ENCODE results near the gene NUAK1.

The NUAK1 gene

DNA sequence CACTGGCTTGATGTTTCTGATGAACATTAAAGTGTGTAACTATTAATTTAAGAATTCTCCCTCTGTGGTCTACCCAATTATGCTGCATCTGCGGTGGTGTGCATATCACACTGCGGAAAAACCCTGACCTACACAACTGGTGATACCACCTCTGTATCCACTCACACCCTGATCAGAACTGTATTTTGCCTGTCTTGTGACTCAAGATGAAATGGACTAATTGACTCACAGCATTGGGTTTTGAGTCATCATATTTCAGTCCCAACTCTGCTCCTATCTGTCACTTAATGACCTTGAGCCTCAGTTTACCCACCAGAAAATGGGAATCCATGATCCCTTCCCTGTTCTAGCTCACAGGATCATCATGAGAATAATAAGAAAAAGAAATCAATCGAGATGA is 65.6 kb downstream of the NUAK1 start:
- no peak overlapping the region for H3K27ac Mint-ChIP-seq

DNA sequence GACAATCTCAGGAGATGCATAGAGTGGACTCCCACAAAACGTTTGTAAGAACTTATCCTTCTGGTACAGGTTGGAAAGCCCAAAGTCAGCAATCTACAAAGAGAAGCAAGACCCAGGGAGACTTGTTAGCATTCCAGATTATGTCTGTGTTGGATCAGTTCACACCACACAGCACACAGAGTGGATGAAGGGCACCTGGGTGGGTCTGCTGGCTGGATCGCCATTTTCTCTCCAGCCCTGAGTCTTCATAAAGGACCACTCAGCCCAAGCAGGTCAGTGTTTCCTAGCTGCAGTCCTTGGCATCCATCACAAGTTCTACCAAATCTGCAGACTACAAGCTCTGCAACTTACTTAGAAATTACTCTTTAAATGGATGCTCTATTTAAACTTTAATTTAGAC is 66.0 kb downstream of the NUAK1 start:
- H3K9me3 Mint-ChIP-seq, result no peaks in the 10 kb centered on the region
- ATAC-seq (no peak), DNase-seq (no peak)
- H3K4me3 Mint-ChIP-seq, result no peak overlapping the region
- H3K27me3 Mint-ChIP-seq, result peaks cover 34% of the 10 kb centered on the region
- H3K4me1 Mint-ChIP-seq, result no peaks in the 10 kb centered on the region
- H3K27ac Mint-ChIP-seq, result no peak overlapping the region

More for the DNA sequence above, 65.6 kb downstream of the NUAK1 start:
- H3K4me3 Mint-ChIP-seq, result no peak overlapping the region
- no peaks in the 10 kb centered on the region for H3K4me1 Mint-ChIP-seq
- DNase-seq (no peak), ATAC-seq (peak; percentile 69)
- H3K9me3 Mint-ChIP-seq, result no peaks in the 10 kb centered on the region
- H3K27me3 Mint-ChIP-seq, result peaks cover 35% of the 10 kb centered on the region

DNA sequence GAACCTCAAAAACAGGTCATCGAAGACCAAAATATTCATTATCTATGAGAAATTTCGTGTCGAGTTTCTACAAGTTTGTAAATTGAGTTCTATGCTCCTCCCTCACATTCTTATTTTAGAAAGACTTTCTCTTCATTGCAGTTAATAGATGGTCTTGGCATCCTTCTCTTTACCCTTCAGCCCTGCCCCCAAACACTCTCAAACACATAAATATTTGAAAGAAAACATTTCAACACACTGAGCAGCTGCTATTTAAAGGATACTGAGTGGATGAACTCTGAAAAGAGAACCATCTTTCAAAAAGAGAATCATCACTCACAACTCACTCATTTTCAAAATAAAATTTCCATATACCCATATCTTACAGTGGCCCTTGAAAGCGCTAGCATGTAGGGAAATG is 67.1 kb downstream of the NUAK1 start:
- no peak for ATAC-seq
- H3K27me3 Mint-ChIP-seq, result peaks cover 23% of the 10 kb centered on the region
- no peak for DNase-seq

DNA sequence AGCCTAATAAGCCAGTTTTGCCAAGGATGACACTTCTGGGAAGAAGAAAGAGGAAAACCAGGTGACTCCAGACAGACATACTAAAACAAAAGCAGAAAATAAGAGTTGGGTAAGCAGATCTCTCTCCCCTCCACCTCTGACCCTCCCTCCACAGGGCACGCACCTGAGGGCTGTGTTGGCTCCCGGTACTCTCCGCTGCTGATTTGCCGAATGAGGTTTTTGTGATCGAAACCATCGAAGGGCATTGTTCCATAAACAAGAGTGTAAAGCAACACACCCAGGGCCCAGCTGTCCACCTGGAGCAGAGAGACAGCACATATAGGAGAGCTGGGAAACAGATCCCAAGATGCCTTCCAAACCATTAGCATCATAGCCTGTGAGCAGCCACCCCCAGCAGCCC is 68.1 kb downstream of the NUAK1 start:
- Mint-ChIP-seq H3K4me3 (no peak overlapping the region), H3K27me3 (peaks cover 18% of the 10 kb centered on the region), H3K27ac (no peak overlapping the region), H3K4me1 (no peaks in the 10 kb centered on the region), H3K9me3 (no peaks in the 10 kb centered on the region)
- ATAC-seq (no peak), DNase-seq (no peak)

More for the DNA sequence above, 67.1 kb downstream of the NUAK1 start:
- H3K9me3 Mint-ChIP-seq, result no peaks in the 10 kb centered on the region
- no peak overlapping the region for H3K27ac Mint-ChIP-seq
- no peaks in the 10 kb centered on the region for H3K4me1 Mint-ChIP-seq
- H3K4me3 Mint-ChIP-seq, result no peak overlapping the region

DNA sequence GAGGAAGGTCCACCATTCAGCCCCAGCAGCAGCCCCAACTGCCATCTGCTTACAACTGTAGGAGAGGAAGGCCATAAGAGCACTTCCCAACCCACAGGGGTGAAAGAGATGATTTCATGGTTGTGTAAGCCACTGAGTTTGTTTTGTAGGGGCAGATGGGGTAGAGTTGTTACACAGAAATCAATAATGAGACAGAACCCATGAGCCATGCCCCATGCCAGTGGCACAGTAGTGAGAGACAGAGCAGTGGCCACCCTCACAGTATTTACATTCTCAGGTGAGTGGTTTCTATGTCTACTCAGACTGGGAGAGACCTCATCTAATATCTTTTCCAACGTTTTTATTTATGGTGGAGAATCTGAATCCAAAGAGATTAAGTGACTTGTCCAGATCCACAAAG is 68.6 kb downstream of the NUAK1 start:
- Mint-ChIP-seq H3K4me3 (no peak overlapping the region), H3K27me3 (peaks cover 18% of the 10 kb centered on the region), H3K27ac (no peak overlapping the region), H3K4me1 (no peaks in the 10 kb centered on the region), H3K9me3 (no peaks in the 10 kb centered on the region)
- no peak for ATAC-seq
- no peak for DNase-seq

DNA sequence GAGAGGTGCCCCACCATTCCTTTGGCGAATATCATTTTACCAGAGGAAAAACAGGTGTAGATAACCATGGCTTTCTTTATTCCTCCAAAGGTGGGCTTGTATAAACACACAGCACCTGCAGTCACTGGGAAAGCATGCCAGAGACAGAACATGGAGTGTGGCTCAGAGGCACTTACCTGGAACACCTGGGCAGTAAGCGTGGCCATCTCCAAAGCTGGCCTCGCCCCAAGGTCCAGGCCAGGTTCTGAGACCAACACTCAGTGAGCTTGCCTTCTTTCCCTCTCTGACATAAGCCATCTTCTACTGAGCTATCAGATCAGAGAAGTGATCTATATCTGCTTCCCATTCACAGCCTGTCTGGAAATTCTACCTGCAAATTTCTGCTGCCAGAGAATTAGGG is 70.5 kb downstream of the NUAK1 start:
- H3K9me3 Mint-ChIP-seq, result no peaks in the 10 kb centered on the region
- H3K4me1 Mint-ChIP-seq, result no peaks in the 10 kb centered on the region
- H3K4me3 Mint-ChIP-seq, result no peak overlapping the region
- ATAC-seq (no peak), DNase-seq (no peak)
- no peak overlapping the region for H3K27ac Mint-ChIP-seq
- H3K27me3 Mint-ChIP-seq, result peaks cover 15% of the 10 kb centered on the region

DNA sequence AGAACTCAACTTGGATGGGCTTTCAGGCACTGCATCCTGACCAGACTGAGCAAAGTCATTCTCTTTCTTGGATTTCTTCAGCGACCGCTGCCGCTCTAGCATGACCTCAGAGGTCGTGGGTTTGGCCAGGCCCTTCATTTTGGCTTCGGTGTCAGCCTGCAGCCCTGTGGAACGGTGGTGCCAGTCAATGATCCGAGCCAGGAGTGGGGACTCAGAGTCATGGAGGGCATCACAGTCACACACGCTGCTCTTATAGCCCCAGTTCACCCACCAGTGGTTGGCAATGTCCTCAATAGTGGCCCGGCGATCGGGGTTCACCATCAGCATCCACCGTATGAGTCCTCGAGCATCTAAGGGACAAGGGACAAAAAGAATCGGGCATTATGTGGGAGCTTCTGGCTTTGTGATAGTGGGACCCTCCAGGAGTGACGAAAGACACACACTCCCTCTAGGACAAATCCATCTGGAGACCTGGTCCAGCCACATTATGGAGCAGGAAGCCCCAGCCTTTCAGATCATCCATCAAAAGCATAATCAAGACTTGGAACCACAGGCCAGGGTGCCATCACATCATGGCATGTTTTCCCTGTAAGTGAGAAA is 71.0 kb downstream of the NUAK1 start:
- DNase-seq, result no peak
- no peak for ATAC-seq
- Mint-ChIP-seq H3K9me3 (no peaks in the 10 kb centered on the region), H3K4me3 (no peak overlapping the region), H3K4me1 (no peaks in the 10 kb centered on the region), H3K27ac (no peak overlapping the region), H3K27me3 (peaks cover 11% of the 10 kb centered on the region)

DNA sequence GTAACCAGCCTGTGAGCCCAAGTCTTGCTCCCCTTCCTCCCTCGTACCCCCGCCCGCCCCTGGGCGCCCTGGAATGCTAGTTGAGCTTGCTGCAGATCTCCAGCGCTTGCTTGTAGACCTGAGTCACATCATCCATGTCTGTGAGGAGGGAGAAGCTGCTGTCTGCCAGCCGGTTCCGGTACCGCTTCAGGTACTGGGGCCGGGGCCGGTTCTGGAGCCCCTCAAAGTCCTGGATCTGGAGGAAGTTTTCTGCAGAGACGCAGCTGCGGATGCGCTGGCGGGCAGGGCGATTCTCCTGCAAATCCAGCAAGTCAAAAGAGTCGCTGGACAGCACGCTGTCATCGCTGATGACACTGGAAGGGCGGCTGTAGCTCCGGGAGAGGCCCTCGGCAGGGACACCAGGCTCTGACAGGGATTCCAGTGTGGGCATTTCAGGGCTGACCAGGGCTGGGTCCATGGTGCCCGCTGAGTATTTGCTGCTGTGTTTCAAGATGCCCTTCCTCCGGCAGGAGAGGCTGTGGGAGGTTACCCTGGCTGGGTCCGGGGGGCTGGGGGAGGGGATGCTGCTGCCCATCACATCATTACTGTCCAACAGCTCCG is 71.9 kb downstream of the NUAK1 start:
- no peak for ATAC-seq
- H3K4me1 Mint-ChIP-seq, result no peaks in the 10 kb centered on the region
- H3K4me3 Mint-ChIP-seq, result no peak overlapping the region
- DNase-seq, result no peak
- no peaks in the 10 kb centered on the region for H3K9me3 Mint-ChIP-seq
- H3K27ac Mint-ChIP-seq, result peak overlapping the region in 1 of 2 donors; percentile 94
- H3K27me3 Mint-ChIP-seq, result peaks cover 11% of the 10 kb centered on the region

DNA sequence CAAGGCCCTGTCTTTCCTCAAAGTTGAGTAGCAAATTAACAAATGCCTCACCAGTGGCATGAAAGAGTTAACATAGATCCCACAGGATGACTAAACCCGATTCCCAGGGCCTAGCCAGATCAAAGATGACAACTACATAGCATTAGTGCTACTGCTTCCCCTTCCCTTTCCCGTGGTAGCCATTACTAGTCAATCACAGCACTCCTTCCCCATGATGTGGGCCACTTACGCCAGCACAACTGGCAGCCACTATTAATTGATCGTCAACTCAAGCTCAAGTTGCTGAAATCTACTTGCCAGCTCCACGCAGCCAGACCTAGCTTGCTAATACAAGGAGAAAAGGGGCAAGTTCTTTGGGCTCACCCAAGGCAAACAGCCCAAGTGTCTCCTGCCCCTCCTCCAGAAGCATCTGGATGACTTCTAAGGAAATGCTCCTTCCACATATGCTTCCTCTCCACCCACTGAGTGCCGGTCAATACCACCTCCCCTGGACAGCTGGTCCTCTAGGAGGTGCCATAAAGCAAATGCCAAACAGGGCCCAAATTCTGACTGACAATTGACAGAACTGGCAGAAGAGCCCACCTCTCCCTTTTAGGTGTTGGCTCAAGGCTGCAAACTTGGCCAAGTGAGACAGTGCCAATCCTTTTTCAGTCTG is 72.6 kb downstream of the NUAK1 start:
- no peaks in the 10 kb centered on the region for H3K4me1 Mint-ChIP-seq
- peaks cover 11% of the 10 kb centered on the region for H3K27me3 Mint-ChIP-seq
- no peak overlapping the region for H3K27ac Mint-ChIP-seq
- DNase-seq (no peak), ATAC-seq (no peak)
- no peaks in the 10 kb centered on the region for H3K9me3 Mint-ChIP-seq
- H3K4me3 Mint-ChIP-seq, result no peak overlapping the region

DNA sequence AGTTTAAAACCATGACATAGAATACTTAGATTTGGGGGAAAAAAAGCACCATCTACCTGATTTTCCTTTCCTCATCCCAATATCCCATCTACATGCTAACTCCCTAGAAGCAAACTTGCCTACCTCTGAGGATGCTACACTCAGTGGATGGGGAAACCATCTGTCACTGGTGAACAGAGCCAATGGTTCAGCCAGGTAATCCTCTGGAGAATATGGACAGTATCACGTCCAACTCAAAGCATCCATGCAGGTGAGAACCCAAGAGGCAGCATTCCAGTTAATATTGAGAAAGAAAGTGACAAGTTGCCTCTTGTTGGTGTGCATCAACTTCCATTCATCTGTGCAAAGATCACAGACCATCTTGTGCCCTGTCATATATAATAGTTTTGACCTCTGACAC is 73.2 kb downstream of the NUAK1 start:
- peaks cover 8% of the 10 kb centered on the region for H3K27me3 Mint-ChIP-seq
- DNase-seq, result no peak
- no peaks in the 10 kb centered on the region for H3K9me3 Mint-ChIP-seq
- H3K27ac Mint-ChIP-seq, result no peak overlapping the region
- no peak for ATAC-seq
- no peak overlapping the region for H3K4me3 Mint-ChIP-seq
- no peaks in the 10 kb centered on the region for H3K4me1 Mint-ChIP-seq

DNA sequence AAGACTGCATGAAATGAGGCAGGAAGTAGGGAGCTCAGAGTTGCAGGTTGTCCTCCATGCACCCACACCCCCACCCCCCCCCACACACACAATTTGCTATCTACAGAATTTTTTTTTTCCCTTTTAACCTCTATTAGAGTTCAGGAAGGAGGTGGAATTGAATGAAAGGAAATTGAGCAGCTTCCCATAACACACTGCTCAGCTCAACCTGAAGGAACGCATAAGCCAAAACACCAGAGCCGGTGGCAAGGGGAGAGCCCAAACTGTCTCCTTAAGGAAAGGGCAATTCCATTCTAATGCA is 74.1 kb downstream of the NUAK1 start:
- DNase-seq (no peak), ATAC-seq (no peak)
- Mint-ChIP-seq H3K27ac (no peak overlapping the region), H3K4me1 (no peaks in the 10 kb centered on the region), H3K9me3 (no peaks in the 10 kb centered on the region), H3K27me3 (no peaks in the 10 kb centered on the region), H3K4me3 (no peak overlapping the region)

DNA sequence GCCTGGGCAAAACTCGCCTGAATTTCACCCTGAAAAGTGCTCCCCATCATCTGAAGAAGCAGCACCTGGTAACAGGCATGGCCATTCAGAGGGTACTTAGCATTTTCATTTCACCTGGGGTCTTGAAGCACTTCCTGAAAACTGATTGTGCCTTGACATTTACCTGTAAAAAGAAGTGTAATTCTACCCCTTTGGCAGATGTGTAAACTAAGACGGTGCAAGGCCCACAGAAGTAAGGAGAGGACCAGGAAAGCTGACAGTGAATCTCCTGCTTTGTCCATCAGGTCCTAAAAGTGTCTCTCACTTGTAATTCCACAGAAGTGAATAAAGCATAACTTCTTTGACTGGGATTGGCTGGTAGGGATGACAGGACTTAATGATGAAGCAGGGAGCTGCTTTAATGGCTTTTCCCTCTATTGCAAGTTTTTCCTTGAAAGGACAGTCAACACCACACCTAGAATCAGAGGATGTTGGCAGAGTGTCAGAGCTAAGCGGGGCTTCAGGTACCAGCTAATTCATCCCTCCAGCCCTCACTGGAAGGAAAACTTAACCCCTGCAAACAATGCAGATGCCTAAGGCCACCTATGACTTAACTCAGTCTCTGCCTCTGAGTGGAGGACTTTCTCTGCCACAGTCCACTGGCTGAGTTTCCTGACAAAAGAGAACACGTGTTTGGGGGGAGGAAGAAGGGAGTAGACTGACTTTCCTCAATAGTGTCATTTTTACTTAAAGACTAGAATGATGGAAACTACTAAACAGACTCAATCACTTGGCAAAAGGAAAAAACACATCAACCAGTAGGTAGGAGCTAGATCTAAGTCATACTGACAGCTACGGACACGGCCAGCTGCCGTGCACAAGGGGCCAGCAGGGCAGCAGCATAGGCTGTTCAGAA is 74.7 kb downstream of the NUAK1 start:
- Mint-ChIP-seq H3K4me1 (no peaks in the 10 kb centered on the region), H3K27me3 (no peaks in the 10 kb centered on the region), H3K4me3 (no peak overlapping the region), H3K27ac (no peak overlapping the region), H3K9me3 (no peaks in the 10 kb centered on the region)
- DNase-seq (no peak), ATAC-seq (no peak)

DNA sequence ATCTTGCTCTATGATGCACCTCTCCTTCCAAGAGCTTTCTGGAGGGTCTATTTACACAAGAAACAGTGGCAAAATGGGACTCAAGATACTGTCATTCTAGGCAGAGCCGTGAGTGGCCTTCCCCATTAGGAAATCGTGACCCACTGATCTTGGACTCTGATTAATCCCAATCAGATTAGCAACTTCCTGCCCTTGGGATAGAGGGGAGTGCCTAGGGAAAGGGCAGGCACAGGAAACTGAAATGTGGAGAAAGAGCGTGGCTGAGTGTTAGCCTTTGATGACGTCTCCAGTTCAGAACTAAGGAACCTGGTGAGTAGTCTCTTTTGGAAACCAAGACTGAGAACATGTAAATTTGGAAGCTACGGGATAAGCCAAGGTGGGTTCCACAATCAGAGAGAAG is 76.1 kb downstream of the NUAK1 start:
- Mint-ChIP-seq H3K9me3 (no peaks in the 10 kb centered on the region), H3K27ac (no peak overlapping the region), H3K4me1 (no peaks in the 10 kb centered on the region), H3K4me3 (no peak overlapping the region), H3K27me3 (peaks cover 11% of the 10 kb centered on the region)
- ATAC-seq (no peak), DNase-seq (no peak)

DNA sequence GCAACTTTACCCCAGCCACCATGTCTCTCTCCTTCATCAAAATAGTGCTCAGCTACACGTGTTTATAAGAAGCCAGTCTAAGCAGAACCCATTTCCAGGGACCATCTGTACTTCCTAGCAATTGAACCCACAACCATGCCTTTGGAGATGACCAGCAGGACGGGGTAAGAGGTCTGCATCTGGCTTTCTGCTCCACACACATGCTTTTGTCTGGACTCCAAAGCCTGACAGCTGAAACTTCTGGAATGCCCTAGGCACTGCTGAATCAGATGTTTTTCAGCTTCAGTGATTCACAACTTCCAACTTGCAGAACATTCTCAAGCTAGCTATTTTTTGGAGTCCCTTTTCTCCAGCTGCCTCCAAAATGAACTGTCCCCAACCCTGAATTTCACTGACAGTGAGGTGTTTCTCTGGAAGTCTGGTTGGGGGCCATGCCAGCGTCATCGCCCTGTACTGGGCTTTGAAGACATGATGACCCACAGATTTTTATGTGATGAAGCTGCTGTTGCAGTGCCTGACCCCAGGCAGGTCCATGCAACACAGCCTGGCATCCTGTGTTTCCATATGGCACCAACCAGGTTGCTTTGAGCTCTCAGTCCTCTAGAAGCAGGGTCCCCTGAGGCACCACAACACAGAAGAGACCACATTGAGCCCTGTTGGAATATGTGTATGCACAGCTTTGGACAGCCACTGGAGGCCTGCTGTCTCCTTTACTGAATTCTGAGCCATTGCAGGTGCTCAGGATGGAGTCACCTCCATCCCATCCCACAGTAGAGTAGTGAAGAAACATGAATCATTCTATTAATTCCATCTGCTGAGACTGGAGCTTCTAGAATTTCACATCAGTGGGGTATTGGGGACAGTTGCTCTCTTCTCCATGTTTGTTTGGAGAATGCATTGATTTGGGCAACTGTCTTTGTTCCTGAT is 80.2 kb downstream of the NUAK1 start:
- DNase-seq, result no peak
- no peak overlapping the region for H3K4me3 Mint-ChIP-seq
- H3K27ac Mint-ChIP-seq, result no peak overlapping the region
- ATAC-seq, result peak; percentile 26
- H3K4me1 Mint-ChIP-seq, result no peaks in the 10 kb centered on the region
- peaks cover 11% of the 10 kb centered on the region for H3K27me3 Mint-ChIP-seq
- peaks cover 19 to 23% of the 10 kb centered on the region in 2 donors for H3K9me3 Mint-ChIP-seq

DNA sequence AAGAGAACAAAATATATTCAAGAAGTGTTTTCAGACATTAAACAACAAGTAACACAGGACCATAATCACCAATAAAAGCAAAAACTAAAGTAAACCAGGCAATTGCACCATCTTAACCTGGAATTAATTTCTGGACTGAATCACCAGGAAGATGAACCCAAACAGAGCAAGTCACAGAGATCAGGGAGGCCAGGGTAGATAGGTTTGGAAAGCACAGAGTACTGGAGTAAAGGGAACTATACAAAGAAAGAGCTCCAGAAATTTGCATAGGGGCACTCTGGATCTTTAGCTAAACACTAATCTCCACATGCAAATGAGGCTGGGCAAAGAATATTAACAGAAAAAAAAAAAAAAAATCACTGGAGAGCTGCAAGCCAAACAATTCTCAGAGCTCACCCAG is 84.7 kb downstream of the NUAK1 start:
- H3K27ac Mint-ChIP-seq, result no peak overlapping the region

More for the DNA sequence above, 84.7 kb downstream of the NUAK1 start:
- Mint-ChIP-seq H3K4me3 (no peak overlapping the region), H3K27me3 (peaks cover 49% of the 10 kb centered on the region), H3K9me3 (peaks cover 19 to 23% of the 10 kb centered on the region in 2 donors), H3K4me1 (no peaks in the 10 kb centered on the region)
- DNase-seq (no peak), ATAC-seq (no peak)
